Mucosa of descending colon (tissue), 3 donors: ENCODE measurements around the gene SLC16A13. TPM values are rescaled to one million over a fixed set of nuclear protein-coding genes. Genes with fewer than 3 reads are reported as not detected.
"Not testable (repeated sequence)": the region's sequence is repeated elsewhere in the genome, so short reads cannot be mapped to it uniquely, and the experiment has no call there.

Experiments used
- ATAC-seq: fragments of 200-7000 bp; cut with Tn5 transposase; one replicate; pipeline ENCODE4 v1.9.1; 2020; ENCODE audit warnings: mild to moderate bottlenecking, moderate library complexity
- DNase-seq, 3 donors: peaks; one replicate each; pipeline ENCODE4 v3.0.0-alpha.2; 2020
- H3K36me3 ChIP-seq: fragments of 200-600 bp; one replicate; pipeline ENCODE4 v1.8.0; 2021; ENCODE audit warnings: low read depth, mild to moderate bottlenecking
- H3K4me1 ChIP-seq: fragments of 200-600 bp; one replicate; pipeline ENCODE4 v1.8.0; 2021; ENCODE audit warnings: low read depth, mild to moderate bottlenecking
- H3K4me3 ChIP-seq: fragments of 200-600 bp; one replicate; pipeline ENCODE4 v1.8.0; 2021; ENCODE audit warnings: mild to moderate bottlenecking
- H3K9me3 ChIP-seq: fragments of 200-600 bp; one replicate; pipeline ENCODE4 v1.8.0; 2021; ENCODE audit warnings: mild to moderate bottlenecking
- intact Hi-C, 2 donors: fragments of 100-400 bp; cut with DNase I in 1 of 2; cut with micrococcal nuclease in 1 of 2; formaldehyde crosslinking; loops; one replicate each; pipeline versions ENCODE4 v1.11.0 to v1.11.1; 2022; cut with DNase I, micrococcal nuclease
- total RNA-seq, 3 donors: library from RNA; stranded (reverse); fragmentation: NEBNext Ultra II Directional in 2 of 3; extraction: Animal tissue kit (Norgen Biotek cat#: 25700) in 2 of 3; gene quantifications; one replicate each; pipeline versions ENCODE4 v1.2.1 to v1.2.4, GENCODE V29; 2021 to 2023
- TF ChIP-seq, protein P1 (sequence below): fragments of 200-600 bp; IDR thresholded peaks from one replicate; pipeline ENCODE4 v1.8.0; 2022; ENCODE audit warnings: antibody characterized with exemption, mild to moderate bottlenecking
- donor health status: DM: no; HTN: no; CAD: no; lungs with moderate emphysema.
- donor health status: DM: no; HTN: no; CAD: no.
- donor health status: DM: no; HTN: yes; CAD: no.

SLC16A13 gene
- total RNA-seq, 3 donors from 2014 or later: 3.8 to 7.3 (median 6.6) TPM

DNA sequence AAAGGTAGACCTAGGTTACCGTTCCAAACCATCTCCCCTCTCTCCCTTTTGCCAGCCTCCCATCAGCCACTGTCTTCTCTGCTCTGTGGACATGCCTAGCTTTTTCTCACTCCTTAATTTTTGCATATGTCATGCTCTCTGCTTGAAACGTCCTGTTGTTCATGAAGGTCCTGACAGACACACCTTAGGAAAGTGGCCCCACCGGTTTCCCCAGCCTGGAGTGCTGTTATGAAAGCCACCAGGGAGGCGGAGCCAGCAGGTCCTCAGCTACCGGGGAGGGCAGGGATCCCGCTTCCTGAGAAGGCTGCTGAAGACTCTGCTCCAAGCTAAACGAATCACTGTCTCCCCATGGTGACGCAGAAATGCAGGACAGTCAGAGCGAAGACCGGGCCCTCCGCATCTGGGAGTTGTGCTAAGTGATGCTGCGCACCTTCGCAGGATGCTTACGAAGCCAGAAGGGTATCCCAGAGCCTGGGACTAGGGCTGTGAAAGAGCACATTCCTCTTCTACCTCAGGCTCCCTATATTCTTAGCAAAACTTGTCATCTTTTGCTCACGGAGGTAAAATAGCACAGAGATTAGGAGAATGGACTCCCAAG is 10.4 kb downstream of the SLC16A13 start:
- H3K36me3 ChIP-seq: no peaks in the 10 kb centered on the region
- peak; percentile 91 to 97 (median 93) for DNase-seq
- H3K9me3 ChIP-seq: no peaks in the 10 kb centered on the region
- ATAC-seq: peak; percentile 87
- no peak overlapping the region for H3K4me3 ChIP-seq
- TF ChIP-seq, protein P1, sequence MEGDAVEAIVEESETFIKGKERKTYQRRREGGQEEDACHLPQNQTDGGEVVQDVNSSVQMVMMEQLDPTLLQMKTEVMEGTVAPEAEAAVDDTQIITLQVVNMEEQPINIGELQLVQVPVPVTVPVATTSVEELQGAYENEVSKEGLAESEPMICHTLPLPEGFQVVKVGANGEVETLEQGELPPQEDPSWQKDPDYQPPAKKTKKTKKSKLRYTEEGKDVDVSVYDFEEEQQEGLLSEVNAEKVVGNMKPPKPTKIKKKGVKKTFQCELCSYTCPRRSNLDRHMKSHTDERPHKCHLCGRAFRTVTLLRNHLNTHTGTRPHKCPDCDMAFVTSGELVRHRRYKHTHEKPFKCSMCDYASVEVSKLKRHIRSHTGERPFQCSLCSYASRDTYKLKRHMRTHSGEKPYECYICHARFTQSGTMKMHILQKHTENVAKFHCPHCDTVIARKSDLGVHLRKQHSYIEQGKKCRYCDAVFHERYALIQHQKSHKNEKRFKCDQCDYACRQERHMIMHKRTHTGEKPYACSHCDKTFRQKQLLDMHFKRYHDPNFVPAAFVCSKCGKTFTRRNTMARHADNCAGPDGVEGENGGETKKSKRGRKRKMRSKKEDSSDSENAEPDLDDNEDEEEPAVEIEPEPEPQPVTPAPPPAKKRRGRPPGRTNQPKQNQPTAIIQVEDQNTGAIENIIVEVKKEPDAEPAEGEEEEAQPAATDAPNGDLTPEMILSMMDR: no peak
- H3K4me1 ChIP-seq: peaks cover 37% of the 10 kb centered on the region
- intact Hi-C loops: no loop called here

DNA sequence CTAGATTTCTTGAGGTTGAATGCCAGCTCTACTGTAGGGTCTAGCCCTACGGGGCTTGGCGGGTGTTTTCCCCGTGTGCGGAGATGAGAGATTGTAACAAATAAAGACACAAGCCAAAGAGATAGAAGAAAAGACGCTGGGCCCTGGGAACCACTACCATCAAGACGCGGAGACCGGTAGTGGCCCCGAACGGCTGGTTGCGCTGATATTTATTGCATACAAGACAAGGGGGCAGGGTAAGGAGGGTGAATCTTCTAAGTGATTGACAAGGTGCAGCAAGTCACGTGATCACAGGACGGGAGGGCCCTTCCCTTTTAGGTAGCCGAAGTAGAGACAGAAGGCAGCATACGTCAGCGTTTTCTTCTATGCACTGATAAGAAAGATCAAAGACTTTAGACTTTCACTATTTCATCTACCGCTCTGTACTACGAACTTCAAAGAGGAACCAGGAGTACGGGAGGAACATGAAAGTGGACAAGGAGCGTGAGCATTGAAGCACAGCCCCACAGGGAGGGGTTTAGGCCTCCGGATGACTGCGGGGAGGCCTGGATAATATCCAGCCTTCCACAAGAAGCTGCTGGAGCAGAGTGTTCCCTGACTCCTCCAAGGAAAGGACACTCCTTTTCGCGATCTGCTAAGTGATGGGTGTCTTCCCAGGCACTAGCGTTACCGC is 11.0 kb downstream of the SLC16A13 start:
- DNase-seq (peak; percentile 56 to 77 (median 74)), ATAC-seq (peak; percentile 22)
- H3K36me3 ChIP-seq, intact Hi-C loops, H3K4me3 ChIP-seq, H3K9me3 ChIP-seq: not testable (repeated sequence)
- peaks cover 37% of the 10 kb centered on the region for H3K4me1 ChIP-seq

GRCh38 chr17:7047566-7047965 is 11.8 kb downstream of the SLC16A13 start:
- no peak overlapping the region for H3K4me3 ChIP-seq

DNA sequence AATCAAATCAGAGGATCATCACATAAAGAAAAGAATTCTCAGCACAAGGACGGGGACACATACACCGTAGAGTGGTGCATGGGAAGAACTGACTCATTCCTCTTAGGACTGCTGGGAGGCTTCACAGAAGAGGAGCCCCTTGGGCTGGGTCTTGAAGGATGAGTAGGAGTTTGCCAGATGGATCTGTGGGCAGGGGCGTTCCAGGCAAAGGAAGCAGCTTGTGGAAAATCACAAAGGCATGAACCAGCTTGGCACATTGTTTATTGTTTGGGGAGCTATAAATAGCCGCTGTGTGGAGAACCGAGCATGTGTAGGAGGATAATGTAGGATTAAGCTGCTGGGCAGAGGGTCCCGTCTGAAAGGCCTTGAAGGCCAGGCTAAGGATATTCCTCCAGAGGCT is 13.2 kb downstream of the SLC16A13 start:
- no peak for ATAC-seq
- intact Hi-C loops: no loop called here

More at GRCh38 chr17:7047566-7047965, 11.8 kb downstream of the SLC16A13 start:
- Histone ChIP-seq H3K9me3 (no peaks in the 10 kb centered on the region), H3K4me1 (peaks cover 36% of the 10 kb centered on the region), H3K36me3 (no peaks in the 10 kb centered on the region)
- DNase-seq (no peak), ATAC-seq (no peak)
- intact Hi-C loops: no loop called here
- TF ChIP-seq, protein P1: no peak

GRCh38 chr17:7050583-7050982 is 14.8 kb downstream of the SLC16A13 start:
- not testable (repeated sequence) for H3K4me3 ChIP-seq, H3K36me3 ChIP-seq, DNase-seq, ATAC-seq, H3K9me3 ChIP-seq
- intact Hi-C loops: loop anchor here (5.0 kb wide), 2 partner anchors 82 to 87 kb away; no protein-coding TSS in a partner anchor
- H3K4me1 ChIP-seq: peaks cover 17% of the 10 kb centered on the region

More for the DNA sequence above, 13.2 kb downstream of the SLC16A13 start:
- Histone ChIP-seq H3K4me1 (peaks cover 22% of the 10 kb centered on the region), H3K4me3 (no peak overlapping the region), H3K9me3 (no peaks in the 10 kb centered on the region), H3K36me3 (no peaks in the 10 kb centered on the region)
- TF ChIP-seq, protein P1: no peak
- DNase-seq: no peak

DNA sequence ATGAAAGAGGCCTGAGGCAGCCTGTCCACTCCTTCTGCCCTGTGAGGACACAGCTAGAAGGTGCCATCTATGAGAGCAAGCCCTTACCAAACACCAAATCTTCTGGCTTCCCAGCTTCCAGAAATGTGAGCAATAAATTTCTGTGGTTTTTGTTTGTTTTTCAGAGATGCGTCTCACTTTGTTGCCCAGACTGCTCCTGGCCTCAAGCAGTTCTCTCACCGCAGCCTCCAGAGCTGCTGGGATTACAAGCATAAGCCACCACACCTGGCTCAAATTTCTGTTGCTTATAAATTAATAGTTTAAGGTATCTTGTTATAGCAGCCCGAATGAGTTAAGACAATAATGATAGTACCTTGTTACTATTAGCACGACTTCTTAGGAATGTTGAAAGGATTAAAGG is 20.6 kb downstream of the SLC16A13 start:
- H3K4me1 ChIP-seq: no peaks in the 10 kb centered on the region
- no peak for ATAC-seq
- intact Hi-C loops: no loop called here
- H3K4me3 ChIP-seq: no peak overlapping the region
- DNase-seq: no peak
- TF ChIP-seq, protein P1: no peak
- H3K9me3 ChIP-seq: no peaks in the 10 kb centered on the region
- H3K36me3 ChIP-seq: no peaks in the 10 kb centered on the region
